GOT3 (cell line): ENCODE measurements around the gene ERH.
"Not testable (repeated sequence)": the region's sequence is repeated elsewhere in the genome, so short reads cannot be mapped to it uniquely, and the experiment has no call there.

Experiments used
- DNase-seq: peaks from one replicate; lab custom pipeline; 2025; ENCODE audit warnings: mixed read lengths; lab: John Stamatoyannopoulos, UW

ERH gene

DNA sequence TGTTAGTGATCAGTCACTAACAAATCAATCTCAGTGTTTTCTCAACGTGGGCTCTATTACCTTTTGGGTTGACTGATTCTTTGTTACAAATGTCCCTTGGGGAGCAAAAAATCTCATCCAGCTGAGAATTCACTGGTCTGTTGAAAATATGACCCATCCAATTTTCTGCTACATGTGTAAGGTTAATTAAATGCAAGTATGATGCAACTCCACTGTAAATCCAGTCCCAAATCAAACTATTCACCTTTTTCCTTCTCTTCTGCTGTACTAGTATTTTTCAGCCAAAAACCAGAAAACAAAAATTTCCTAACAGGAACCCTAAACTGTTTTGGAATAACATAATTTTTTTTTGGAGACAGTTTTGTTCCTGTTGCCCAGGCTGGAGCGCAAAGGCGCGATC is 2.2 kb downstream of the ERH start:
- DNase-seq, result no peak

DNA sequence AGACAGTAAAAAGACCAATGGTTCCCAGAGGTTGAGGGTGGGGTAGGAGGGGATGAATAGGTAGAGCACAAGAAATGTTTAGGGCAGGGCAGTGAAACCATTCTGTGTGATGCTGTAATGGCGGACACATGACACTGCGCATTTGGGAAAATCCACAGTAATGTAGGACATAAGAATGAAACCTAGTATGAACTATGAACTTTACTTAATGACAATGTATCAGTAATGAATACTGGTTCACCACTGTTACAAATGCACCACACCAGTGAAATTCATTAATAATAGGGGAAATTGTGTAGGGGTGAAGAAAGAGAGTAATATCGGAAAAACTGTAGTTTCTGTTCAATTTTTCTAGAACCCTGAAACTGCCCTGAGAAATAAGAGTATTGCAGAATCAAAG is 5.6 kb downstream of the ERH start:
- no peak for DNase-seq

DNA sequence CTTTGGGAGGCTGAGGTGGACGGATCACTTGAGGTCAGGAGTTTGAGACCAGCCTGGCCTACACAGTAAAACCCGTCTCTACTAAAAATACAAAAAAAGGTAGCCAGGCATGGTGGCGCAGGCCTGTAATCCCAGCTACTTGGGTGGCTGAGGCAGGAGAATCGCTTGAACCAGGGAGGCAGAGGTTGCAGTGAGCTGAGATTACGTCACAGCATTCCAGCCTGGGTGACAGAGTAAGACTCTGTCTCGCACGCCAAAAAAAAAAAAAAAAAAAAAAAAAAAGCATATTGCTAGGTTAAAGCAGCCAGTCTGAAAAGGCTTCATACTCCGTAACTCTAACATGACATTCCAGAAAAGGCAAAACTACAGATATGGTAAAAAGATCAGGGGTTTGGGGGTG is 6.7 kb downstream of the ERH start:
- not testable (repeated sequence) for DNase-seq

DNA sequence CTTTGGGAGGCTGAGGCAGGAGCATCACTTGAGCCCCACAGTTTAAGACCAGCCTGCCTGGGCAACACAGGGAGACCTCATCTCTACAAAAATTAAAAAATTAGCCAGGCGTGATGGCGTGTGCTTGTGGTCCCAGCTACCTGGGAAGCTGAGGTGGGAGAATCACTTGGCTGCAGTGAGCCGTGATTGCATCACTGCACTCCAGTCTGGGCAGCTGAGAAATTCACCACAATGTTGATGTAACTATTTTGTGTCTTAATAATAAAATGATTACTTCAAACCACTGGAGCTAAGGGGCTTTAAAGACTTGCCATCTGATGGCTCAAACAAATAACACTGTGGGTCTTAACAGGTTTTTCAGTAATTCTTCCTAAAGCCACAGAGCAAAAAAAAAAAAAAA is 10.8 kb downstream of the ERH start:
- no peak for DNase-seq

DNA sequence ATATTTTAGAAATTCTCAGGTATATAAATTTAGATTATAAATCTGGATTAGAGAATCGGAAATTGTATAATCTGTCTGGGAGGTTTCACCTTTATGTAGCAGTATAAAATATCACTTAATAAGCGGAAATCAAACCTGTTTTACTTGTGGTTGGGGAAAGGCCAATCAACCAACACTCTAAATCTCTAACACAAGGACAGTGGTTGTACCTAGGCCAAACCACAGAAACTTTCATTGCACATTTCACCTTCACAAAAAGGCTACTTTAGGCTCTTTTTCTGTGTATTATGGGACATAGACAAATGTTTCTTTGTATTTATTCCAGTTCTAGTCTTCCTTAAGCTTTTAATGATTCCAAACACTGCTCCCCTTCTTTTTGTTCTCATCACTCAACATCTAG is 19.8 kb downstream of the ERH start:
- no peak for DNase-seq

DNA sequence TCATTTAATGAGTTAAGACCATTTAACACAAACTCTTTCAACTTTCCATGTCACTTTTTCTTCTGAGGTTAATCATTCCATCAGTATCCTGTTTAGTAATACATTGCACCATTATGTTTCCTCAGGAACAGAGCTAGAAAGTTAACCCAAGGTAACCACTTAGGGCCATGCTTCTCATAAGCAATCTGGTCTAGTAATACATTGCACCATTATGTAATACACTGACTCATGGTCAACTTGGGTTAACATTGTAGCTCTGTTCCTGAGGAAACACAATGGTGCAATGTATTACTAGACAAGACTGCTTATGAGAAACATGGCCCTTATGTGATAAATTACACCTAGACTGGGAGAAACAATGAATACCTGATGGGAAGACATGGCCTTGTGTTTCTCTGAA is 21.7 kb downstream of the ERH start:
- no peak for DNase-seq

DNA sequence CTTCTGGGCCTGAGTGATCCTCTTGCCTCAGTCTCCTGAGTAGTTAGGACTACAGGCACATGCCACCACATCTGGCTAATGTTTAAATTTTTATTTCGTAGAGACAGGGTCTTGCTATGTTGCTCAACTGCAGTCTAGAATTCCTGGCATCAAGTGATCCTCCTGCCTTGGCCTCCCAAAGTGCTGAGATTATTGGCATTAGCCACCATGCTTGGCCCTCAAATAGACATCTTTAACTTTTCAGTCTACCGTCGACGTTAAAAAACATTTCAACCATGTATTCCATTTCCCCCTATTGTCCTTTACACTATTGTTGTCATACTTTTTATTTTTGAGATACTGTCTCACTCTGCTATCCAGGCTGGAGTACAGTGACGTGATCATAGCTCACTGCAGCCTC is 22.4 kb downstream of the ERH start:
- DNase-seq, result no peak

DNA sequence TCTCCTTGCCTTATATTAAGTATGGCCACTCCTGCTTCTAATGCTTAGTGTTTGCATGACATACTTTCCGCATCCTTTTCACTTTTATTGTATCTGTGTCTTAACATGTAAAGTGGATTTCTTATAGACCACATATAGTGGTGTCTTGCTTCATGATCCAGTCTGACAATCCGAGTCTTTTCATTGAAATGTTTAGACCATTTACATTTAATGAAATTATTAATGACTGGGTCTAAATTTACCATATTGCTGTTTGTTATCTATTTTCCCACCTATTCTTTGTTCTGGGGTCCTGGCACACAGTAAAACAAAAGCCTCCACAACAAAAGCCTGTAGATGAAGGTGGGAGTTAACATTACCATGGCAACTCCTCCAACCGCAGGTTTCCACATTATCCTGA is 22.9 kb downstream of the ERH start:
- no peak for DNase-seq

DNA sequence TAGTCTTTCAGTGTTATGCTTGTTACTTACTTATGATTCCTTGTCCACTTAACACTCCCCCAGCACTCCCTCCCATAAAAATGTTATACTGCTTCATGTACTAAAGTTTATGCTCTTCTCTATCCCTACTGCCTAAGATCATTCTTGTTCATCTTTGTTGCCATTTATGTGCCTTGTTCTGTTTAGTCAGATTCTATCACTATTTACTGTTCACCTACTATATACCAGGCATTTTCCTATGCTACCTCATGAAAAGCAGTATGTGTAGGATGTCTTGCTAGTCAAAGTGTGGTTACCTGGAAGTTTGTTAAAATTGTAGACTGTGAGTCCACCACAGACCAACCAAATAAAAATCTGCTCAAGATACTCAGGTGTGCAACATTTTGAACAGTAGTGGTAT is 23.9 kb downstream of the ERH start:
- DNase-seq, result no peak

DNA sequence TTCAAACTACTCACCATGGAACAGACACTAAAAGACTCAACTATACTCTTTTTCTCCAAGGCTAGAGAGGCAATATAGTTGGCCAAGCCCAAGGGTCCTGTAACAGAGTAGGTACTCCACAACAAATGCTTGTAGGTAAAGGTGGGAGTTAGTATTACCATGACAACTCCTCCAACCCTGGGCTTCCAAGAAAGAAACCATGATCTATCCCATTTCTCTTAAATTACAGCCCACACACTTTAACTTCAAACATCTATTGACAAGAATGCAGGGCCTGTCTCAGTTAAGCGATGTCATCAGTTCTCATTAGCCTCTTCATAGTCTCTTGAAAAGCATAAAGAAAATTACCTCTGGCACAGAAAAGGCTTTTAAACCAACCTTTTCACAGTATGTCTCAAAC is 25.0 kb downstream of the ERH start:
- DNase-seq, result no peak

DNA sequence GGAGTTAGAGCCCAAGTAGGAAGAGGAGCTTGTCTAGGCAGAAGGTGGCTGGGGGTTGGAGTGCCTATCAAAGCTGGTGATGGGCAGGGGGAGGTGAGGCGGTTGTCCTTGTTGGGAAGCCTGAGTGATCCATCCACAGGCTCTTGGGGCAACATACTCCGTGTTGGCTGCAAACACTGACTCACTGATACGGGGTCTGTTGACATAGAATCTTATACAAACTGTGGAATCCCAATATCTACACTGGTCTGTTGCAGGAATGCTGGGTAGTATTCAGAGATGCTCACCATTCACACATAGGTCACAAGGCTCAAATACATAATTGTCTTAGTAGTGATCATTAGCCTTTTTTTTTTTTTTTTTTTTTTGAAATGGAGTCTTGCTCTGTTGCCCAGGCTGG is 26.0 kb downstream of the ERH start:
- DNase-seq, result no peak

DNA sequence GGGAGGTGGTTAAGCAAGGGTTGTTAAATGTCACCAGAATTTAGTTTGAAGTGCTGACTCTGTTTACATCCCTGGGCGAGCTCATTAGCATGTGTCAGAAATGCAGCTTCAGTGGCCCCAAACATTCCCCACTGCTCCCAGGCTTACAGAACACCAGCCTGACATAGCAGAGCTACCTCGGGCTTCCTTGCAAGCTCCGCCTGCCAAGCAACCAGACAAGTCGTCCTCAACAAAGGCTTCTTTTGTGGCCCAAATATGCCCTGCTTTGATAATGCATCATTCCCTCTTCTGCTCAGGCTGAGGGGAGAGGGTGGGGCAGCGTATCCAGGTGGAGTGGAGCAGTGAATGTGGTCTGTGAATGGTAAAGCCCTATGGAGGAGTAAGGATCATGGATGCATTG is 28.0 kb downstream of the ERH start:
- no peak for DNase-seq

DNA sequence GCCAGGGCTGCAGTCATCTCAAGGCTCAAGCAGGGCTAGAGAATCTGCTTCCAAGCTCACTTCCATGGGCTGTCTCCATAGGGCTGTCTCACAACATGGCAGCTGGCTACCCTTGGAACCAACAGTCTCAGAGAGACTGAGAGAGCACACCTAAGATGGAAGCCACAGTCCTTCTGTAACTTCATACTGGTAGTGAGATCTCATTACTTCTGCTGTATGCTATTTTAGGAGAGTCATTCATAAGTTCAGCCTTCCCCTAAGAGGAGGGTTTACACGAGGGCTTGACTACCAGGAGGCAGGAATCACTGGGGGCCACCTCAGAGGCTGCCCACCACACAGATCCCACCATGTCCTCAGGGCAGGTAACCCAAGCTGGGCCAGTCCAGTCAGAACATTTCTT is 29.7 kb downstream of the ERH start:
- DNase-seq, result no peak

DNA sequence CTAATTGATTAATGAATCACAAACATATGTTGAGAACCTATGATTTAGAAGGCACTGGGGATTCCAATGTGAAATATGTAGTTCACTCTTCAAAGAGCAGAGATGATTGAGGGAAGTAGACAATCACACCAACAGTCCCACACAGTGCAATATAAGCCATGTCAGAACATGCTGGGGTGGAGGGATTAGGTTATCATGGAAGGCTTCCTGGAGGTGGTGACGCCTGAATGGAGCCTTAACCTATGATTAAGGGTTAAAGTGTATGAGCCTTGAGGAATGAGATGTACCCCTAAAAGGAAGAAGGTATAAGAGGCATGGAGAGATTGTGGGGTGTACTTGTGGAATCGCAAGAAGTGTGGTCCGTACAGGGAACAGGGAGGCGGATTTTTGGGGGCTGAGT is 31.3 kb downstream of the ERH start:
- DNase-seq, result no peak

DNA sequence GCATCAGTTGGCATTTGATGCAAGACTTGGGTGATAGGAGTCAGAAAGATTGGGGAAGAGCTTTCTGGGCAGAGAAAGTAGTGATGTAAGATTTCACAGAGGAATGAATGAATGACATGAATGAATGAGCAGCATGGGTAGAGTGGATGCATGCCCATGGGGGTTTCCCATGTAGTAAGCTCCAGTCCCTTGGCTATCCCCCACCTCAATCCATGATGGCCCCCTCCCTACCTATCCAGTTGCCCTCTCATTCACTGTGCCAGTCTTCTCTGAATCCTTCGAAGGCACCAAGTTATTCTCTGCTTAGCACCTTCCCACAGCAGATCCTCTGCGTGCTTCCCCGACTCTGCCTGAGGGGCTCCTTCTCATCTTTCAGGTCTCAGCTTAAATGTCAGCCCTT is 32.0 kb downstream of the ERH start:
- DNase-seq, result no peak

DNA sequence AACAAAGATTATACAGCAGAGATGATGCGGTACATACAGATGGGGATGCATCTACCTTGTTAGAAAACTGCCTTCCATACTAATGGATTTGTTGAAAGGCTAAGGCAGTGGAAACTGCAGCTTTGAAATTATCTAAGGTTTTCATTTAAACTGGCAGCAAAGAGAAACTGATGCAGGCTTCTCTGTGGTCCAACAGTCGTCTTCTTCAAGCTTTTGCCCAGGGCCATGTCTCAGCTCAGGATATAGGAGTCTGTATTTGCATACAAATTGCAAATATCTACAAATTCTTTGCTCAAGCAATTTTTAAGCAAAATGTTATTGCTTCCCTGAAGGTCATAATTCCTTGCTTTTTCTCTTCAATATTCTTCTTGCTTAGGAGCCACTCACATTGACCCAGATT is 33.7 kb downstream of the ERH start:
- no peak for DNase-seq

DNA sequence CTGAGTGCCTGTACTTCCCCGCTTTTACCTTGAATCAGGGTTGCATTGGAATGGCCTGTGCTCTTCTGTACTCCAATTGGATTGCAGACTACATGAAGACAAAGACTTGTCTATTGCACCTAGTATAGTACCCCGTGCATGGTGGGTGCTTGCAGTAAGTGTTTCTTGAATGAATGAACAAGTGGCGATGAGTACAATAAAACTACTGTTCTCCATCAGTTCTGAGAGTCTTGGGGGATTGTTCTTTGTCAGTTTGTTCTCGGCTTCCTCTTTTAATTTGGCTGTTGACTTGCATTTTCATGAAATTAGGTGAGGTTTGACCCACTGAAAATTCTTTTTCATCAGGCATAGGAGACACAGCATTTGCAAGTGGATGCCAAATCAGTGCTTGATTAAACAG is 34.1 kb downstream of the ERH start:
- DNase-seq, result no peak

DNA sequence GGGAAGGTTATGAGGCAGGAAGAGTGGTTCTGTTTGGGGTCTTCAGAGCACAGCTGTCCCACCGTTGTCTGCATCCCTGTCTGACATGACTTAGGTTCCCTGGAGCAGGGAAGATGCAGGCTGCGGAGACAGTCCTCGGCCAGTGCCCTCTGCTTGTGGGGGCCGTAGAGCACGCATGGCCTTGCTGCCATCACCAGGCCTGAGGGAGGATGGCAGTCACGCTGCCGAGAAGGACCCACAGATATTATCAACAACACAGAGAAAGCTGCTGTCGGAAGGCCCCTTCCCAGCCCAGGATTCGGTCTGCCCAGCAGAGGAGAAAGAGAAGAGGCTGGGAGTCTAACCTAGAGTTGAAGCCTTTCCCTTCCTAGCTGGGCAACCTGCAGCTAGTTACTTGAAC is 35.0 kb downstream of the ERH start:
- DNase-seq, result no peak

DNA sequence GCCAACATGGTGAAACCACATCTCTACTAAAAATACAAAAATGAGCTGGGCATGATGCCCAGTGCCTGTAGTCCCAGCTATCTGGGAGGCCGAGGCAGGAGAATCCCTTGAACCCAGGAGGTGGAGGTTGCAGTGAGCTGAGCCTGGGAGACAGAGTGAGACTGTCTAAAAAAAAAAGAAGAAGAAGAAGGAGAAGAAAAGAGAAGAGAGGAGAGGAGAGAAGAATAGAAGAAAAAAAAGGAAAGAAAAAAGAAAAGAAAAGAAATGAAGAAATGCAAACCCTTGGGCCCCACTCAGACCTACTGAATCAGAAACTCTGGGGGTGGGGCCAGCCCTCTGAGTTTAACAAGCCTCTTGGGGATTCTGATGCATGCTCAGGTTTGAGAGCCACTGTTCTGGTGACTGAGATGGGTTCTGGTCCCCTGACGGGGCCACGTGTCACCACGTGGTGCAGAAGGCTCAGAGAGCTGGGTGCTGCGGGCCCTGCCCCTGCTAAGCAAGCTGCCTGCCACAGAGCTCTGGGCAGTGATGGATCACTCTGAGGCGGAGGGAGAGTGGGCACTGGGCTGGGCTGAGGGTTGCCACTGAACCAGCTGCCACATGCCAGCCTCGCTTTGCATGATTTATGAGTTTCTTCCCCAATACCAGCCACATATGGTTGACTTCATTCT is 37.5 kb downstream of the ERH start:
- no peak for DNase-seq

DNA sequence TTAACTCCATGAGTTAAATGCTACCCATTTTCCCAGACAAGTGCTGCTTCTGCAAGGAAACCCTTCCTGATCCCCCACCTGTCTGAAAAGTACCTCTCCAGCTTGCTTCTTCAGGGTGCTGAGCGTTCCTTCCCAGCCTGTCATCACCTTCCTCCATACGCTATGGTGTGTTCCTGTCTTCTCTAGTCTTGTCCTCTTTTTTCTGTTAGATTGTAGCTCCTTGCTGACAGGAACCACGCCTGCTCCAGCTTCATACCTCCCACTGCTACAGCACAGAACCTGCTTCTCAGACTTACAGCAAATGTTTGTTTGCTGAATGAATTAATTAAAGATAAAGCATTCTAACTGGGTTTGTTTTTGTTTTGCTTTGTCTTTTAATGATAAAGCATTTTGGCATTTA is 39.1 kb downstream of the ERH start:
- no peak for DNase-seq

DNA sequence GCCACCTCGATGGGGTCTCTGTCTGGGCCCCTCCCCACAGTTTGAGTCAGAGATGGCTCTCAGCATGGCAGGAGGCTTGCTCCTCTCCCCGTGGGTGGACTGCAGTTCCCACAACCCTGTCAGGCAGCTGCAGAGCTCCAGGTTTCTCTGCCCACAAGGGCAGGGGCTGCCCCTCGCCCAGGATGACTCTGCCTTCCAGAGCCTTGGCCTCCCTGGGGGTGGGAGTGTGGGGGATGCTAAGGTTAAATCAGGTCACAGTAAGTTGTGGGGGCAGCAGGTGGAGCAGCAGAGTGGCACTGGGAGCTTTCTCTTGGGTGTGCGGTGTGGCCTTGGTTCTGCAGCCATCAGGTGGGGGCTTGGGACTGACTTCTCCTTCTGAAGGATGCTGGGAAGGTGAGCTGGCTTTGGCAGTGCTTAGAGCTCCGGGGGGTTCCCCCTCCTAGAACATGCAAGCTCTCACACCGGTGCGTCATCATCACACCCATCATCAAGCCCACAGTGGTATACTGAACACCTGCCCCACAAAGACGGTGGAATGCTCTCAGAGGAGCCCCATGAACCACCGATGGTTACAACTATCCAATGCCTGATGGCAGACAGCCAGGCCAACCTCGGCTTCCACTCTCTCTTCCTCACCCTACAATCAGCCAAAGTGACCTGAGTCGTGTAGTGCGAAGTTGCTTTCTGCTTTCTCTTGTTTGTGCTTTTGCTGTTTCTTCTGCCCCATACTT is 39.7 kb downstream of the ERH start:
- no peak for DNase-seq

DNA sequence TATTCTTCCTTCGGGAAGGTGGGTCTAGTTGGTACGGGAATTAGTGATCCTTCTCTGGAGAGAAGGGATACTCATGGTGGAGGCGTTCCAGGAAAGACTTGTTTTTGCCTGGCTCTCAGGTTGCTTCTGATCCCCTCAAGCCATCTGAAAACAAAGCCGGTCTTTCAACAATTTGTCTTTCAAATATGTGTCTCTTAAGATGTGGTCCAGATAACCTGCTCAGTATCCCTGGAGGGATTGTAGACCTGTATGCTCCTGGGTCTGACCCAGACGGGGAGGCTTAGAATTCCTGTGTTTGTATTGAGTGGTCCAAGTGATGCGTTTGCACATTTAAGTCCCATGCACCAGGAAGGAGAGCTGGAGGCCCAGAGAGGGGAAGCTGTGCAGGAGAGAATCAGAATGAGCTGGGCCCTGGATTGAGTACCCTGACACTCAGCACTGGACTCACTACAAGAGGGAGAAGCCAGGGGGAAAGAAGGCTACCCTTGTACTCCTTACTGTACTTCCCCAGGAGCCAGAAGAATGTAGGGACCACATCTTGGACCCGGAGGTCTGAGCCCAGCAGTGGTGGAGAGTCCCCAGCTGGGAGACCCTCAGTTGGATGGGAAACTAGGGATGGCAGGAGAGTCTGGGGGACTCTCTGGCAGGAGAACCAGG is 40.4 kb downstream of the ERH start:
- no peak for DNase-seq

DNA sequence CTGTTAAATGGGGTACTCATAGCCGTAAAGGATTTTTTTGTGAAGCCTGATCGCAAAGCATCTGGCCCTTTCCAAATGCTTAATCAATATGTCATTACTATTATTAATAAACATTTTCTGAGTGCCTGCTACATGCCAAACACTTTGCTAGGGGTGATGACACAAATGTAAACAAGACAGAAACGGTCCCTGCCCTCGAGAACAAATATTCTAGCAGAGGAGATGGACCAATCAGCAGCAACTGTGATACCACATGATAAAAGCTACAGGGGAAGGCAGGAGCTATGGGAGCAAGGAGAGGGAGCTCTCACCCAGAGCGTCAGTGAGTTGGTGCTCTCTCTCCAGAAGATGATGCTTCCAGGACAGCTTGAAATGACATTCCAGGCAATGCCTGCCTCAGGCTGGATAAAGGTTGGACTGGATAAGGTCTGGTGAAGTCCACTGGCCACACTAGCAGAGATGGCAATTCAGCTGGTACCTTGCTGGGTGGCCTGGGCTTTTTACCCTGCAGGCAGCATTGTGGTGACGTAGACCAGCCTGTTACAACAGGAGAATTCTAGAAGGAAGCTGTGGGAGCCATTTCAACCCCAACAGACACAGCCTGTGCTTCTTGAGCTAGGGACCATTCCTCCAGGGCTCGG is 41.1 kb downstream of the ERH start:
- no peak for DNase-seq
